PC-3 (cell line): ENCODE data around the gene DNAH1.

Experiments
- EZH2phosphoT487 ChIP-seq: fragments of 300-600 bp; sonication (generic); IDR thresholded peaks from 2 replicates; pipeline ENCODE4 v1.6.1; 2018; ENCODE audit warnings: mild to moderate bottlenecking, antibody characterized with exemption, low read length, borderline replicate concordance
- TF ChIP-seq, protein P1 (sequence below): fragments of 300-600 bp; sonication (generic); conservative IDR thresholded peaks from 2 replicates; pipeline ENCODE4 v1.5.1; 2017; ENCODE audit warnings: antibody characterized with exemption, low read depth, mild to moderate bottlenecking, low read length

DNA sequence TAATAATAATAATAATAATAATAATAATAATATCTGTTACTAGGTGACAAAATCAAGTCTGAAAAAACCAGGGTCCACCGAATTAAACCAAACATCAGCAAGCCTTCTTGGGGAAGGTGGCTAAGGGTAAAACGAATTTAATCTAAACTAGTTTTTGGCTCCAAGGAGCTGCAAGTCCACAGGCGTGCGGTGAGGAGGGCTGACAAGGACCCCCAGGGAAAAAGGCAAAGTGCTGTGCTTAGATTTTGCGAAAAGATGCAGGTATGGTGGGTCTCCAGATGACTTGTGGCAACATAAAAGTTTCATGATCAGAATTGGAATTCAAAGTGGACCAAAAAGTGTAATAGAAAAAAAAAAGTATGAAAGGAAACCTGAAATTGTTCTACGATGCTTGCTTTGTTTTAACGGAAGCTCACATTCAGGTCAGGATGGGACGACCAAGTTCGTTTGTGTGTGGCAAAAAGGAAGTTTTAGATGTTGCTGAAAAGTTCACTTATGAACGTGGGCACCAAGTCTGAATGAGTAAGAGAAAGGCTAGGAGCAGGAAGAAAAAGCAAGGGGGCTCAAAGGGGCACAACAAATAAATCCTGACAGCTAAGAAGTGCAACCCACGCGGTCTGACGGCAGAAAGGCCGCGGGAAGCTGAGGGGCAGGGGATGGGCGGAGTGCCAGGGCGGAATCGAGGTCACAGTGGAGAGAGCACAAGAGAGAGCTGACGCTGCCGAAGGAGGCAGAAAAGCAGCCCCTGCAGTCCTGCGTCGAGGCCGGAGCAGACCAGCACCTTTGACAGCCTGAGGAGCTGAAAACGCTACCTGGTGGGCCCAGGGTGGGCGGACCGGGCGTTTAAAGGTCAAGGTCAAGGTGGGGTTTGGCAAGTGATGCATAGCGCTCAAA is 38.8 kb upstream of the DNAH1 start:
- TF ChIP-seq, protein P1, sequence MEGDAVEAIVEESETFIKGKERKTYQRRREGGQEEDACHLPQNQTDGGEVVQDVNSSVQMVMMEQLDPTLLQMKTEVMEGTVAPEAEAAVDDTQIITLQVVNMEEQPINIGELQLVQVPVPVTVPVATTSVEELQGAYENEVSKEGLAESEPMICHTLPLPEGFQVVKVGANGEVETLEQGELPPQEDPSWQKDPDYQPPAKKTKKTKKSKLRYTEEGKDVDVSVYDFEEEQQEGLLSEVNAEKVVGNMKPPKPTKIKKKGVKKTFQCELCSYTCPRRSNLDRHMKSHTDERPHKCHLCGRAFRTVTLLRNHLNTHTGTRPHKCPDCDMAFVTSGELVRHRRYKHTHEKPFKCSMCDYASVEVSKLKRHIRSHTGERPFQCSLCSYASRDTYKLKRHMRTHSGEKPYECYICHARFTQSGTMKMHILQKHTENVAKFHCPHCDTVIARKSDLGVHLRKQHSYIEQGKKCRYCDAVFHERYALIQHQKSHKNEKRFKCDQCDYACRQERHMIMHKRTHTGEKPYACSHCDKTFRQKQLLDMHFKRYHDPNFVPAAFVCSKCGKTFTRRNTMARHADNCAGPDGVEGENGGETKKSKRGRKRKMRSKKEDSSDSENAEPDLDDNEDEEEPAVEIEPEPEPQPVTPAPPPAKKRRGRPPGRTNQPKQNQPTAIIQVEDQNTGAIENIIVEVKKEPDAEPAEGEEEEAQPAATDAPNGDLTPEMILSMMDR = no peak
- TF ChIP-seq EZH2phosphoT487 = no peak
